ENCODE data around the gene ARHGAP25. TPM values are rescaled to one million over a fixed set of nuclear protein-coding genes. Genes with fewer than 3 reads are reported as not detected.
A peak's percentile ranks its signal among the peaks of the same experiment; 100 is the strongest.

Gene ARHGAP25
- total RNA-seq, 1 donor from 2014 or later, result 4.6 TPM

DNA sequence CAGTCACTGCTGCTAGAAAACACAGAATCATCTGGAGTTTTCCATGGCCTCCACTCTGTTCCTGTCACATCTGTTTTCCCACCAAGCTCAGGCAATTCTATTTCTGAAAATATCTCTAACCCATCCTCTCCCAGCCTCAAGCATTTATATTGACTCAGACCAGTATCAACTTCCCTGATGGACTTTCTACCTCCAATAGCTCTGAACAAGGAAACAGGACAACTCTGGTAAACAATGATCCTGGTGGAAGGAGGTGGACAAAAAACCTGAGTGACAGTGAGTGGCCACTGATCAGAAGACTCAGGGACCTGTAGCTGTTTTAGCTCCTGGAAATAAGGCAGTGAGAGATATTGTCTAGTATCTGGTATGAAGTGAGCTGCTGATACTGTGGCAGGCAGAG lies 113.1 kb downstream of the ARHGAP25 start:
- Mint-ChIP-seq H3K9me3 (ENCODE audit: unreplicated experiment) (no peaks in the 10 kb centered on the region), H3K36me3 (ENCODE audit: low read depth, unreplicated experiment) (no peaks in the 10 kb centered on the region), H3K4me3 (ENCODE audit: unreplicated experiment) (no peak overlapping the region), H3K4me1 (ENCODE audit: unreplicated experiment) (peaks cover 15% of the 10 kb centered on the region), H3K27ac (ENCODE audit: unreplicated experiment) (no peak overlapping the region), H3K27me3 (ENCODE audit: unreplicated experiment) (no peaks in the 10 kb centered on the region)
- TF ChIP-seq, protein P1, sequence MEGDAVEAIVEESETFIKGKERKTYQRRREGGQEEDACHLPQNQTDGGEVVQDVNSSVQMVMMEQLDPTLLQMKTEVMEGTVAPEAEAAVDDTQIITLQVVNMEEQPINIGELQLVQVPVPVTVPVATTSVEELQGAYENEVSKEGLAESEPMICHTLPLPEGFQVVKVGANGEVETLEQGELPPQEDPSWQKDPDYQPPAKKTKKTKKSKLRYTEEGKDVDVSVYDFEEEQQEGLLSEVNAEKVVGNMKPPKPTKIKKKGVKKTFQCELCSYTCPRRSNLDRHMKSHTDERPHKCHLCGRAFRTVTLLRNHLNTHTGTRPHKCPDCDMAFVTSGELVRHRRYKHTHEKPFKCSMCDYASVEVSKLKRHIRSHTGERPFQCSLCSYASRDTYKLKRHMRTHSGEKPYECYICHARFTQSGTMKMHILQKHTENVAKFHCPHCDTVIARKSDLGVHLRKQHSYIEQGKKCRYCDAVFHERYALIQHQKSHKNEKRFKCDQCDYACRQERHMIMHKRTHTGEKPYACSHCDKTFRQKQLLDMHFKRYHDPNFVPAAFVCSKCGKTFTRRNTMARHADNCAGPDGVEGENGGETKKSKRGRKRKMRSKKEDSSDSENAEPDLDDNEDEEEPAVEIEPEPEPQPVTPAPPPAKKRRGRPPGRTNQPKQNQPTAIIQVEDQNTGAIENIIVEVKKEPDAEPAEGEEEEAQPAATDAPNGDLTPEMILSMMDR (IDR thresholded peaks at IDR 0.05; ENCODE audit: unreplicated experiment), result no peak
- no peak for DNase-seq (ENCODE audit: low spot score)

DNA sequence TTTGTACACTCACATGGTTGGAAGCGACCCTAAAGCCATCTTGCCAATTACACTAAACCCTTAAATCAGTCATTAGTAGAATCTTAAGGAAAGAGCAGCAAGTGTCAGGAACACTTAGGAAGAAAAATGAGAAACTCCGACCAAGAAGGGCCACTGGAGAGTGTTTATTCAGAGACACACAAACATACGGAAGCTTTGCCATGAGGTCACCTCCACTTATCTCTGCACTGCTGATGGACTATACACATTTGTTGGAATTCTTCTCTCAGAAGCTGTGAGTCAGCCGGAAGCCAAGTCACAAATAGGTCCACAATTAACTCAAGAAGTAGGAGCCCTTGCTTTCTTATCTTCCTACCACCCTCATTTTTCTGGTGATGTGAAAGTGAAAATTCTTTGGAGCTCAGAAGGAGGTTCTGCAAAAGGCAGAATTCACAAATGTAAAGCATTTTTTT lies 115.0 kb downstream of the ARHGAP25 start:
- DNase-seq (ENCODE audit: low spot score), result no peak
- Mint-ChIP-seq H3K27me3 (ENCODE audit: unreplicated experiment) (no peaks in the 10 kb centered on the region), H3K4me3 (ENCODE audit: unreplicated experiment) (no peak overlapping the region), H3K36me3 (ENCODE audit: low read depth, unreplicated experiment) (no peaks in the 10 kb centered on the region), H3K4me1 (ENCODE audit: unreplicated experiment) (peaks cover 18% of the 10 kb centered on the region), H3K27ac (ENCODE audit: unreplicated experiment) (no peak overlapping the region), H3K9me3 (ENCODE audit: unreplicated experiment) (no peaks in the 10 kb centered on the region)
- TF ChIP-seq, protein P1 (IDR thresholded peaks at IDR 0.05; ENCODE audit: unreplicated experiment), result no peak

DNA sequence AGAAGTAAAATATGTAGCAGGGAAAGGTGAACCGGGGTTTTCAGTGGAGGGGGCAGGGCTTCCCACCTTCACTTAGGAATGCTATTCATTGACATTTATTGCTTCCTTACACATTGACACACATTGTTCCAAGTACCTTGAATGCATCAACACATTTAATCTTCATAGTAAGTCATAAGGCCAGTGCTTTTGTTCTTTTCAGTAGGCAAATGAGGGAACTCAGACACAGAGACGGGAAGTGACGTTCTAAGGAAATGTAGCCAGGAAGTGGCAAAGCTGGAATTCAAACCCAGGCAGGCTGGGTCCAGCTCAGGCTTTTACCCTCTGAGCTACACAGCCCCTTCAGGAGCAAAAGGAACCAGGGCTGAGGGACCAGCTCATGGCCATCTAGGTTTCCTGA lies 115.9 kb downstream of the ARHGAP25 start:
- H3K27me3 Mint-ChIP-seq (ENCODE audit: unreplicated experiment), result peaks cover 3% of the 10 kb centered on the region
- H3K36me3 Mint-ChIP-seq (ENCODE audit: low read depth, unreplicated experiment), result no peaks in the 10 kb centered on the region
- peak overlapping the region; percentile 85 for H3K27ac Mint-ChIP-seq (ENCODE audit: unreplicated experiment)
- TF ChIP-seq, protein P1 (IDR thresholded peaks at IDR 0.05; ENCODE audit: unreplicated experiment), result no peak
- no peaks in the 10 kb centered on the region for H3K9me3 Mint-ChIP-seq (ENCODE audit: unreplicated experiment)
- H3K4me1 Mint-ChIP-seq (ENCODE audit: unreplicated experiment), result peaks cover 18% of the 10 kb centered on the region
- no peak for DNase-seq (ENCODE audit: low spot score)
- H3K4me3 Mint-ChIP-seq (ENCODE audit: unreplicated experiment), result no peak overlapping the region

DNA sequence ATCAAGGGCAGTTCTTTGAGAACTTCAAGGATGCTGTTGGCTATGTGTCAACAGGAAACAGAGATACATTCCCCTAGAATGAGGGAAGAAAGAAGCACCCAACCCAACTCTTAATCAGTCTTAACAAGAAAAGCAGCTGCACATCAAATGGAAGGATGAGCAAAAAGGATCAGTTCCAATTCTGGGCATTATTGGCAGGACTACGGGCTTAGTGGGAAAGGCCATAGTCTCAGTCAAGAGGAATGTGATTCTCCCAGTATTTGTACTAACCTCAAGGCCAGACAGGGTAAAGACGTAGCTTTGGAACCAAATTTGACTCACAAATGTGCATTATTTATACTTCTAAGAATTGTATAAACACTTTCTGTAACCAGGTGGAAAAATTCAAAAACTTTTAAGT lies 118.4 kb downstream of the ARHGAP25 start:
- DNase-seq (ENCODE audit: low spot score), result no peak
- Mint-ChIP-seq H3K4me1 (ENCODE audit: unreplicated experiment) (peaks cover 22% of the 10 kb centered on the region), H3K36me3 (ENCODE audit: low read depth, unreplicated experiment) (no peaks in the 10 kb centered on the region), H3K4me3 (ENCODE audit: unreplicated experiment) (no peak overlapping the region), H3K27ac (ENCODE audit: unreplicated experiment) (no peak overlapping the region), H3K9me3 (ENCODE audit: unreplicated experiment) (no peaks in the 10 kb centered on the region), H3K27me3 (ENCODE audit: unreplicated experiment) (peaks cover 3% of the 10 kb centered on the region)
- TF ChIP-seq, protein P1 (IDR thresholded peaks at IDR 0.05; ENCODE audit: unreplicated experiment), result no peak

DNA sequence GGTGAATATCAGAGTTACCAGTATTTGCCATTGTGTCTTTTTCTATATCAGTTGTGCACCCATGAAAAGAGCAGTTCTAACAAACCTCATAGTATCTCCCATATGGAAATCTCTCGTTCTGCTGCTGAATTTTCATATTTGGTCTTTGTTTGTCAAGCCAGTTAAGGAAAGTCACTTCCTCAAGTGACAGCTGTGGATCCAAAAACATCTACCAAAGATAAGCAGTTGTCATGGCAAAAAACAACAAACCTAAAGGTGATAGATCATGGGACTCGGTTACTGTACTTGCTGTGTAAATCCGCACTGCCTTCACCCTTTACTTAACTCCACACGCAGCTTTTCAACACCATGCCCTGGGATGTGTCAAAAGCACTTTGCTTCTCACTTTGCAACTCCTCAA lies 119.3 kb downstream of the ARHGAP25 start:
- no peaks in the 10 kb centered on the region for H3K9me3 Mint-ChIP-seq (ENCODE audit: unreplicated experiment)
- H3K4me3 Mint-ChIP-seq (ENCODE audit: unreplicated experiment), result no peak overlapping the region
- TF ChIP-seq, protein P1 (IDR thresholded peaks at IDR 0.05; ENCODE audit: unreplicated experiment), result no peak
- H3K27ac Mint-ChIP-seq (ENCODE audit: unreplicated experiment), result no peak overlapping the region
- no peak for DNase-seq (ENCODE audit: low spot score)
- no peaks in the 10 kb centered on the region for H3K36me3 Mint-ChIP-seq (ENCODE audit: low read depth, unreplicated experiment)
- peaks cover 24% of the 10 kb centered on the region for H3K4me1 Mint-ChIP-seq (ENCODE audit: unreplicated experiment)
- H3K27me3 Mint-ChIP-seq (ENCODE audit: unreplicated experiment), result peaks cover 3% of the 10 kb centered on the region
